ENCODE measurements around the gene KLK6.
"Not testable (repeated sequence)": the region's sequence is repeated elsewhere in the genome, so short reads cannot be mapped to it uniquely, and the experiment has no call there.

The KLK6 gene

DNA sequence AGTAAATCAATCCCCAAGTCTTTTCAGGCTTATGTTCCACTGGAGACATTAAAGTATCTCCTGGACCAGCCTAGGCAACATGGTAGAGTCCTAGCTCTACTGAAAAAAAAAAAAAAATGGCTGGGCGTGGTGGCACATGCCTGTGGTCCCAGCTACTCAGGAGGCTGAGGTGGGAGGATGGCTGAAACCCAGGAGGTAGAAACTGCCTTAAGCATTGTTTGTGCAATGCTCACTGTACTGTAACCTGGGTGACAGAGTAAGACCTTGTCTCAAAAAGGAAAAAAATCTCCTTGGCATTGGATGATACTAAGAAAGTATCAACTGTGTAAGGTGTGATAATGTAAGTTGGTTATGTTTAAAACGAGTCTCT is 23.3 kb upstream of the KLK6 start:
- DNase-seq = no peak
- Histone ChIP-seq H2AFZ (ENCODE audit: low read depth, low read length) (no peak overlapping the region), H3K79me1 (replicated peaks; ENCODE audit: low read length, poor library complexity, severe bottlenecking) (no peaks in the 10 kb centered on the region), H3K4me3 (ENCODE audit: insufficient read depth in 1 of 2, low read depth in 1 of 2, low read length in 2 of 2) (no peak overlapping the region), H3K23ac (ENCODE audit: low read length in 2 of 2) (no peak overlapping the region), H3K9me3 (ENCODE audit: control insufficient read depth, low read length) (no peaks in the 10 kb centered on the region), H2BK5ac (ENCODE audit: low read depth, low read length, poor library complexity, severe bottlenecking) (no peak overlapping the region), H2AK5ac (ENCODE audit: low read length, severe bottlenecking) (no peak overlapping the region), H3K14ac (ENCODE audit: low read length in 2 of 2) (no peak overlapping the region), H3K27ac (ENCODE audit: low read length, poor library complexity, severe bottlenecking) (no peak overlapping the region), H3K18ac (ENCODE audit: low read depth in 1 of 2, low read length in 2 of 2) (no peak overlapping the region), H3K4me2 (ENCODE audit: low read length, poor library complexity, severe bottlenecking) (no peak overlapping the region), H3K27me3 (ENCODE audit: control insufficient read depth in 1 of 2, insufficient read depth in 1 of 2, low read length in 2 of 2) (peaks cover 0 to 7% of the 10 kb centered on the region in 2 experiments), H2BK12ac (ENCODE audit: low read length in 2 of 2) (no peak overlapping the region), H3K4ac (ENCODE audit: low read depth in 1 of 2, low read length in 2 of 2) (no peak overlapping the region), H3K4me1 (ENCODE audit: control insufficient read depth, insufficient read depth, low read depth, low read length) (no peaks in the 10 kb centered on the region), H4K8ac (ENCODE audit: low read length) (no peak overlapping the region), H3K9ac (ENCODE audit: low read length) (no peak overlapping the region), H2BK15ac (ENCODE audit: low read depth, poor library complexity, severe bottlenecking) (no peak overlapping the region), H4K91ac (ENCODE audit: low read length) (no peak overlapping the region), H3K36me3 (ENCODE audit: control insufficient read depth in 1 of 2, insufficient read depth in 2 of 2, low read depth in 1 of 2, low read length in 2 of 2) (no peaks in the 10 kb centered on the region), H2BK120ac (ENCODE audit: low read depth, low read length) (no peak overlapping the region)
- WGBS = 47% methylated on average over 2 of the region's 2 CpGs

DNA sequence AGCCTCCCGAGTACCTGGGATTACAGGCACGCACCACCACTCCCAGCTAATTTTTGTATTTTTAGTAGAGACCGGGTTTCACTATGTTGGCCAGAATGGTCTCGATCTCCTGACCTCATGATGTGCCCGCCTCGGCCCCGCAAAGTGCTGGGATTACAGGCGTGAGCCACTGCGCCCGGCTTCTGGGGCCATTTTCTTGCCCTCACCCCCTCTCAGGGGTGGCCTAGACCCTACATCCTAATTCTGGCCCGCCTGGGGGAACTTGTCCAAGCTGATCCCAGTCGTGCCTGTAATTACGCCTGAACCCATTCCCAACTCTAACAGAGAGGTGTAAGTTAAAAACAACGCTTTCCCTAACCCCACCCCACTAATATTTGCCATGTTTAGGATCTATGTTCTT is 15.0 kb upstream of the KLK6 start:
- H2BK12ac ChIP-seq (ENCODE audit: low read length in 2 of 2); H3K27ac ChIP-seq (ENCODE audit: low read length, poor library complexity, severe bottlenecking); H3K18ac ChIP-seq (ENCODE audit: low read depth in 1 of 2, low read length in 2 of 2); H2BK5ac ChIP-seq (ENCODE audit: low read depth, low read length, poor library complexity, severe bottlenecking); H4K8ac ChIP-seq (ENCODE audit: low read length); H3K4ac ChIP-seq (ENCODE audit: low read depth in 1 of 2, low read length in 2 of 2); H3K4me2 ChIP-seq (ENCODE audit: low read length, poor library complexity, severe bottlenecking); H2AK5ac ChIP-seq (ENCODE audit: low read length, severe bottlenecking); H3K79me1 ChIP-seq (replicated peaks; ENCODE audit: low read length, poor library complexity, severe bottlenecking); H2BK15ac ChIP-seq (ENCODE audit: low read depth, poor library complexity, severe bottlenecking); H3K36me3 ChIP-seq (ENCODE audit: control insufficient read depth in 1 of 2, insufficient read depth in 2 of 2, low read depth in 1 of 2, low read length in 2 of 2); H3K23ac ChIP-seq (ENCODE audit: low read length in 2 of 2); DNase-seq; H4K91ac ChIP-seq (ENCODE audit: low read length); H3K9ac ChIP-seq (ENCODE audit: low read length); H3K4me1 ChIP-seq (ENCODE audit: control insufficient read depth, insufficient read depth, low read depth, low read length); H3K9me3 ChIP-seq (ENCODE audit: control insufficient read depth, low read length); H2BK120ac ChIP-seq (ENCODE audit: low read depth, low read length); H3K14ac ChIP-seq (ENCODE audit: low read length in 2 of 2); H2AFZ ChIP-seq (ENCODE audit: low read depth, low read length); H3K4me3 ChIP-seq (ENCODE audit: insufficient read depth in 1 of 2, low read depth in 1 of 2, low read length in 2 of 2): not testable (repeated sequence)
- H3K27me3 ChIP-seq (ENCODE audit: control insufficient read depth in 1 of 2, insufficient read depth in 1 of 2, low read length in 2 of 2) = peaks cover 0 to 30% of the 10 kb centered on the region in 2 experiments
- 76% methylated on average over 12 of the region's 14 CpGs for WGBS

DNA sequence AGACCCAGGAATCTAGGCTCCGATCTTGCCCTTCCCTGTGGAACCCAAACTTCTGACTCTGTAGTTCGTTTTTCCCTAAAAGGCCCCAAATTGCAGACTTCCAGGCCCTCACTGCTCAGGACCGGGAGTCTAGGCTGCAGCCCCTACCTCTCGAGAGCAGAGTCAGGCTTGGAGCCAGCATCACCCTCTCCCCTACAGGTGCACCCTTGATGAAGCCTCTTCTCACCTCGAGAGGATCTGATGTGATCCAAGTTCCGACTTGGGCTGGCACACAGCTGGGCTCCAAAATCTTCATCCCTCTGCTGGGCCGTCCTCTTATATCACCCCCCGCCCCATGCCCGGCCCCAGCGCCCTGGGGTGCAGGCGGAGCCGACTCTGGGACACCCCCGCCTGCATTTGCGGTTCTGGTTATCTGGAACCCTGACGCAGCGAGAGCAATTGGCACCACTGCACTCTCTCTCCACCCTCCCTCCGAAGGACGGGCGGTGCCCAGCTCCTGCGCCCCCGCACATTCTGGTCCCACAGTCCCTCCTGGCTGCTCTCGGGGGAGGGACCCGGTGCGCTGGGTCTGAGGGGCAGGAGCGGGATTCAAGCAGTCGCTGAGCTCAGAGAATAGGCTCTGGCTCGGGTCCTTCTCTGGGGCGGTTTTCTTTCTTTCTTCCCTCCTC is 14.4 kb upstream of the KLK6 start, which contains the start of gene KLK7:
Gene KLK7, minus strand, starts transcription at position 293 of the 668 bp plus-strand sequence. CDS start 1,518 bp downstream, outside the sequence.
- no peak for DNase-seq
- Histone ChIP-seq H2BK15ac (ENCODE audit: low read depth, poor library complexity, severe bottlenecking) (no peak within 1 kb of the TSS), H2AFZ (ENCODE audit: low read depth, low read length) (no peak within 1 kb of the TSS), H3K4me1 (ENCODE audit: control insufficient read depth, insufficient read depth, low read depth, low read length) (no peaks in the 10 kb centered on the region), H2BK12ac (ENCODE audit: low read length in 2 of 2) (no peak within 1 kb of the TSS), H3K23ac (ENCODE audit: low read length in 2 of 2) (no peak within 1 kb of the TSS), H3K9ac (ENCODE audit: low read length) (no peak within 1 kb of the TSS), H2BK5ac (ENCODE audit: low read depth, low read length, poor library complexity, severe bottlenecking) (no peak within 1 kb of the TSS), H3K9me3 (ENCODE audit: control insufficient read depth, low read length) (no peaks in the 10 kb centered on the region), H3K4me3 (ENCODE audit: insufficient read depth in 1 of 2, low read depth in 1 of 2, low read length in 2 of 2) (no peak within 1 kb of the TSS), H3K79me1 (replicated peaks; ENCODE audit: low read length, poor library complexity, severe bottlenecking) (no peaks in the 10 kb centered on the region), H3K36me3 (ENCODE audit: control insufficient read depth in 1 of 2, insufficient read depth in 2 of 2, low read depth in 1 of 2, low read length in 2 of 2) (no peaks in the 10 kb centered on the region), H2AK5ac (ENCODE audit: low read length, severe bottlenecking) (no peak within 1 kb of the TSS), H2BK120ac (ENCODE audit: low read depth, low read length) (no peak within 1 kb of the TSS), H4K91ac (ENCODE audit: low read length) (no peak within 1 kb of the TSS), H3K27me3 (ENCODE audit: control insufficient read depth in 1 of 2, insufficient read depth in 1 of 2, low read length in 2 of 2) (peaks cover 0 to 36% of the 10 kb centered on the region in 2 experiments), H3K18ac (ENCODE audit: low read depth in 1 of 2, low read length in 2 of 2) (no peak within 1 kb of the TSS), H4K8ac (ENCODE audit: low read length) (no peak within 1 kb of the TSS), H3K27ac (ENCODE audit: low read length, poor library complexity, severe bottlenecking) (no peak within 1 kb of the TSS), H3K14ac (ENCODE audit: low read length in 2 of 2) (no peak within 1 kb of the TSS), H3K4me2 (ENCODE audit: low read length, poor library complexity, severe bottlenecking) (no peak within 1 kb of the TSS), H3K4ac (ENCODE audit: low read depth in 1 of 2, low read length in 2 of 2) (no peak within 1 kb of the TSS)
- 14% methylated on average over 28 of the region's 28 CpGs for WGBS

DNA sequence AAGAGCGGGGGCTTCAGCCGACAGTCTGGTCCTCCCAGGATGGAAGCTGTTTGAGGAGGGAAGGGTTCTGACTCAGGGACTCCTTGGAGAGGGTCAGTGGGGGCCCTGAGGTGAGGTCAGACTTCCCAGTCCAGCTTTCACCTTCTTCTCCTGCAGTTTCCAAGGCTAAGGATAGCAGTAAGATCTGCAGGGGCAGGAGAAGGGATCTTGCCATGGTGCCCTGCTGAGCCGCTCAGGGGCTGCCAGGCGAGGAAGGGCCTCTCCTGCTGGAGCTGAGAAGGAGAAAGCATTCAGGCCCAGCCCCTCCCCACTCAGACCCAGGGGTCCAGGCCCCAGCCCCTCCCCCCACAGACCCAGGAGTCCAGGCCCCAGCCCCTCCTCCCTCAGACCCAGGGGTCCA is 12.8 kb upstream of the KLK6 start:
- no peaks in the 10 kb centered on the region for H3K36me3 ChIP-seq (ENCODE audit: control insufficient read depth in 1 of 2, insufficient read depth in 2 of 2, low read depth in 1 of 2, low read length in 2 of 2)
- no peak overlapping the region for H4K8ac ChIP-seq (ENCODE audit: low read length)
- H3K27me3 ChIP-seq (ENCODE audit: control insufficient read depth in 1 of 2, insufficient read depth in 1 of 2, low read length in 2 of 2) = peaks cover 0 to 46% of the 10 kb centered on the region in 2 experiments
- H3K9ac ChIP-seq (ENCODE audit: low read length) = no peak overlapping the region
- no peaks in the 10 kb centered on the region for H3K79me1 ChIP-seq (replicated peaks; ENCODE audit: low read length, poor library complexity, severe bottlenecking)
- H4K91ac ChIP-seq (ENCODE audit: low read length) = no peak overlapping the region
- no peak overlapping the region for H3K18ac ChIP-seq (ENCODE audit: low read depth in 1 of 2, low read length in 2 of 2)
- DNase-seq = no peak
- no peaks in the 10 kb centered on the region for H3K9me3 ChIP-seq (ENCODE audit: control insufficient read depth, low read length)
- H2BK12ac ChIP-seq (ENCODE audit: low read length in 2 of 2) = no peak overlapping the region
- 79% methylated on average over 4 of the region's 4 CpGs for WGBS
- H3K27ac ChIP-seq (ENCODE audit: low read length, poor library complexity, severe bottlenecking) = no peak overlapping the region
- no peak overlapping the region for H2BK15ac ChIP-seq (ENCODE audit: low read depth, poor library complexity, severe bottlenecking)
- no peak overlapping the region for H3K4me2 ChIP-seq (ENCODE audit: low read length, poor library complexity, severe bottlenecking)
- no peak overlapping the region for H3K14ac ChIP-seq (ENCODE audit: low read length in 2 of 2)
- H3K4me1 ChIP-seq (ENCODE audit: control insufficient read depth, insufficient read depth, low read depth, low read length) = no peaks in the 10 kb centered on the region
- H2BK120ac ChIP-seq (ENCODE audit: low read depth, low read length) = no peak overlapping the region
- H3K4ac ChIP-seq (ENCODE audit: low read depth in 1 of 2, low read length in 2 of 2) = no peak overlapping the region
- no peak overlapping the region for H2BK5ac ChIP-seq (ENCODE audit: low read depth, low read length, poor library complexity, severe bottlenecking)
- no peak overlapping the region for H3K4me3 ChIP-seq (ENCODE audit: insufficient read depth in 1 of 2, low read depth in 1 of 2, low read length in 2 of 2)
- no peak overlapping the region for H2AK5ac ChIP-seq (ENCODE audit: low read length, severe bottlenecking)
- H3K23ac ChIP-seq (ENCODE audit: low read length in 2 of 2) = no peak overlapping the region
- no peak overlapping the region for H2AFZ ChIP-seq (ENCODE audit: low read depth, low read length)

Measured in mesenchymal stem cell (in vitro differentiated cells and primary cell).